OCI-LY7 (cell line): Measurements from ENCODE around the gene SAMD5. TPM values are rescaled to one million over a fixed set of nuclear protein-coding genes. Genes with fewer than 3 reads are reported as not detected.

Source experiments
- BruUV-seq: library from RNA; stranded (reverse); fragments of 400-500 nt; replicated peaks from 2 replicates; lab custom pipeline; 2021; lab: Mats Ljungman, UMichigan
- CTCF ChIA-PET: fragments of 300-600 bp; sonication (Branson Sonifier 250); formaldehyde crosslinking; loops from one replicate; lab custom pipeline; 2022; ENCODE audit warnings: antibody characterized with exemption; ENCODE audit not compliant: unreplicated experiment; lab: Charles Lee
- POLR2A ChIA-PET: fragments of 300-600 bp; sonication (Branson Sonifier 250); formaldehyde crosslinking; loops from one replicate; lab custom pipeline; 2022; ENCODE audit warnings: antibody characterized with exemption; lab: Charles Lee
- DNase-seq: peaks from one replicate; pipeline ENCODE4 v3.0.0-alpha.2; 2015; ENCODE audit warnings: low spot score
- H2AFZ ChIP-seq: fragments of 200-600 bp; sonication (generic), shearing (Covaris generic); 2 replicates; pipeline ENCODE4 v1.6.1; 2014; ENCODE audit warnings: mild to moderate bottlenecking, antibody characterized with exemption, low read length, moderate library complexity
- H3K27ac ChIP-seq: fragments of 200-600 bp; sonication (generic); 2 replicates; pipeline ENCODE4 v1.5.1; 2014; ENCODE audit warnings: mixed run types, low read depth, mild to moderate bottlenecking, moderate library complexity, low read length, inconsistent platforms; ENCODE audit not compliant: poor library complexity, severe bottlenecking
- H3K36me3 ChIP-seq: fragments of 200-600 bp; sonication (generic); 2 replicates; pipeline ENCODE4 v1.6.1; 2014; ENCODE audit warnings: mild to moderate bottlenecking, antibody characterized with exemption, low read length, moderate library complexity, mixed read lengths; ENCODE audit not compliant: insufficient read depth
- H3K4me1 ChIP-seq: fragments of 200-600 bp; sonication (generic); 2 replicates; pipeline ENCODE4 v1.5.1; 2014; ENCODE audit warnings: mild to moderate bottlenecking, low read length; ENCODE audit not compliant: insufficient read depth, poor library complexity, severe bottlenecking
- H3K4me2 ChIP-seq: fragments of 200-600 bp; sonication (generic); 2 replicates; pipeline ENCODE4 v1.6.1; 2014; ENCODE audit warnings: mild to moderate bottlenecking, low read length
- H3K4me3 ChIP-seq: fragments of 200-600 bp; sonication (generic); 2 replicates; pipeline ENCODE4 v1.5.1; 2014; ENCODE audit warnings: mild to moderate bottlenecking, low read depth, low read length; ENCODE audit not compliant: poor library complexity, severe bottlenecking
- H3K79me2 ChIP-seq: fragments of 200-600 bp; sonication (generic); 2 replicates; pipeline ENCODE4 v1.6.1; 2016; ENCODE audit warnings: low read depth, mild to moderate bottlenecking, low read length, moderate library complexity, mixed read lengths; ENCODE audit not compliant: insufficient read depth
- H3K9me2 ChIP-seq: fragments of 200-600 bp; sonication (generic); 2 replicates; pipeline ENCODE4 v1.6.1; 2016; ENCODE audit warnings: mild to moderate bottlenecking, low read length, mixed read lengths; ENCODE audit not compliant: insufficient read depth
- H3K9me3 ChIP-seq: fragments of 200-600 bp; sonication (generic); 2 replicates; pipeline ENCODE4 v1.6.1; 2014; ENCODE audit warnings: mild to moderate bottlenecking, mixed run types, low read length, mixed read lengths
- H4K20me1 ChIP-seq: fragments of 200-600 bp; sonication (generic); 2 replicates; pipeline ENCODE4 v1.6.1; 2014; ENCODE audit warnings: mild to moderate bottlenecking, antibody characterized with exemption, low read length, moderate library complexity, mixed read lengths; ENCODE audit not compliant: insufficient read depth
- CTCF ChIP-seq: fragments of 200-600 bp; sonication (generic); conservative IDR thresholded peaks from 2 replicates; pipeline ENCODE4 v1.5.1; 2014; ENCODE audit warnings: mild to moderate bottlenecking, antibody characterized with exemption, low read length, moderate library complexity, mixed read lengths
- EZH2phosphoT487 ChIP-seq: fragments of 200-600 bp; sonication (generic); IDR thresholded peaks from 2 replicates; pipeline ENCODE4 v1.6.1; 2018; ENCODE audit warnings: low read depth, borderline replicate concordance, mild to moderate bottlenecking, mixed run types, antibody characterized with exemption, low read length, moderate library complexity, mixed read lengths
- intact Hi-C: fragments of 100-400 bp; cut with micrococcal nuclease; formaldehyde crosslinking; loops from one replicate; pipeline ENCODE4 v1.10.0; 2022; ENCODE audit not compliant: unreplicated experiment
- total RNA-seq, 2 experiments: library from RNA; depleted of rRNA in 1 of 2; stranded (reverse); fragments of >200 nt in 1 of 2; shearing (Covaris generic) in 1 of 2; gene quantifications; 2 replicates each; pipeline ENCODE4 v1.2.3, GENCODE V29; 2014 to 2022

Gene SAMD5
- total RNA-seq, 2 experiments from 2014 or later, result not detected

- no peak overlapping the region for H3K4me2 ChIP-seq
- no peak for TF ChIP-seq EZH2phosphoT487
- peak; percentile 53 for TF ChIP-seq CTCF
- no peaks in the 10 kb centered on the region for H4K20me1 ChIP-seq
- CTCF ChIA-PET, result no interaction called here
- POLR2A ChIA-PET, result interaction anchor here (0.6 to 1.5 kb wide), 2 partner anchors 16 to 261 kb away, joined by 3 read pairs; no protein-coding TSS in a partner anchor
- no peaks in the 10 kb centered on the region for H3K9me3 ChIP-seq
- no peaks in the 10 kb centered on the region for H3K79me2 ChIP-seq
- BruUV-seq, result no TSS peak
- H3K36me3 ChIP-seq, result no peaks in the 10 kb centered on the region
- H2AFZ ChIP-seq, result no peak overlapping the region
- H3K9me2 ChIP-seq, result no peaks in the 10 kb centered on the region
- intact Hi-C loops, result no loop called here
- no peaks in the 10 kb centered on the region for H3K4me1 ChIP-seq
- H3K27ac ChIP-seq, result no peak overlapping the region
- H3K4me3 ChIP-seq, result no peak overlapping the region
- DNase-seq, result no peak
Measured at GRCh38 chr6:147506704-147507114, 1.8 kb upstream of the SAMD5 start.

- no peaks in the 10 kb centered on the region for H3K9me2 ChIP-seq
- no peak overlapping the region for H3K4me3 ChIP-seq
- no TSS peak for BruUV-seq
- H3K4me1 ChIP-seq, result no peaks in the 10 kb centered on the region
- intact Hi-C loops, result no loop called here
- no peaks in the 10 kb centered on the region for H3K9me3 ChIP-seq
- TF ChIP-seq CTCF (no peak), EZH2phosphoT487 (no peak)
- H3K36me3 ChIP-seq, result no peaks in the 10 kb centered on the region
- DNase-seq, result no peak
- no peaks in the 10 kb centered on the region for H4K20me1 ChIP-seq
- no peak overlapping the region for H3K4me2 ChIP-seq
- H3K79me2 ChIP-seq, result no peaks in the 10 kb centered on the region
- no peak overlapping the region for H3K27ac ChIP-seq
- H2AFZ ChIP-seq, result no peak overlapping the region
- ChIA-PET POLR2A (interaction anchor here (0.6 to 1.5 kb wide), 2 partner anchors 16 to 260 kb away, joined by 3 read pairs; no protein-coding TSS in a partner anchor), CTCF (no interaction called here)
Measured at GRCh38 chr6:147507162-147508041, 1.1 kb upstream of the SAMD5 start.
